Epithelial cell of proximal tubule (primary cell): Measurements from ENCODE around the gene NFILZ. TPM values are rescaled to one million over a fixed set of nuclear protein-coding genes. Genes with fewer than 3 reads are reported as not detected.

Source experiments
- DNase-seq: peaks from one replicate; pipeline ENCODE4 v3.0.0-alpha.2; 2011; ENCODE audit warnings: low read depth
- H3K4me3 ChIP-seq: 2 replicates; pipeline ENCODE4 v1.5.1; 2011; ENCODE audit warnings: low read depth, mild to moderate bottlenecking, low read length
- total RNA-seq: library from RNA; depleted of rRNA; stranded (reverse); fragments of >200 nt; gene quantifications from 2 replicates; pipeline ENCODE4 v1.2.3, GENCODE V29; 2015
- TF ChIP-seq, protein P1 (sequence below): conservative IDR thresholded peaks from 2 replicates; pipeline ENCODE4 v1.5.1; 2012; ENCODE audit warnings: low read depth, mild to moderate bottlenecking, low read length

The NFILZ gene
- total RNA-seq, 1 donor from 2014 or later: not detected

DNA sequence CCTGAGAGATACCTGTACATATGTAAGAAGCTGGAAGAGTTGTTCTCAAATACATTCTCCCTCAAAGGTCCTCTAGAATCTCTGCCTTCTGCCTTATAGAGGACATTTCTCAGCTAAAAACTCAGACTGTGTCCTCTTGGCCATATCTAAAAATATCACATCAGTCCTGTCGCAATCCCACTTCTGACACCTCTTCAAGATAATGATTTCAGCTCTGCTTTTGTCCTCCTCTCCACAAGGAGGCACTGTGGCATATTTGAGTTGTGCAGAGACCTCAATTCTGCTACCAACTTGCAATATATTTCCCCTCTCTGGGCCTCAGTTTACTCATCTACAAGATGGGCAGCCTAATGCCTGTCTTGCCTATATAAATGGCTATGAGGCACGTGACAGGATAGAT, 36.5 kb upstream of the NFILZ start:
- TF ChIP-seq, protein P1, sequence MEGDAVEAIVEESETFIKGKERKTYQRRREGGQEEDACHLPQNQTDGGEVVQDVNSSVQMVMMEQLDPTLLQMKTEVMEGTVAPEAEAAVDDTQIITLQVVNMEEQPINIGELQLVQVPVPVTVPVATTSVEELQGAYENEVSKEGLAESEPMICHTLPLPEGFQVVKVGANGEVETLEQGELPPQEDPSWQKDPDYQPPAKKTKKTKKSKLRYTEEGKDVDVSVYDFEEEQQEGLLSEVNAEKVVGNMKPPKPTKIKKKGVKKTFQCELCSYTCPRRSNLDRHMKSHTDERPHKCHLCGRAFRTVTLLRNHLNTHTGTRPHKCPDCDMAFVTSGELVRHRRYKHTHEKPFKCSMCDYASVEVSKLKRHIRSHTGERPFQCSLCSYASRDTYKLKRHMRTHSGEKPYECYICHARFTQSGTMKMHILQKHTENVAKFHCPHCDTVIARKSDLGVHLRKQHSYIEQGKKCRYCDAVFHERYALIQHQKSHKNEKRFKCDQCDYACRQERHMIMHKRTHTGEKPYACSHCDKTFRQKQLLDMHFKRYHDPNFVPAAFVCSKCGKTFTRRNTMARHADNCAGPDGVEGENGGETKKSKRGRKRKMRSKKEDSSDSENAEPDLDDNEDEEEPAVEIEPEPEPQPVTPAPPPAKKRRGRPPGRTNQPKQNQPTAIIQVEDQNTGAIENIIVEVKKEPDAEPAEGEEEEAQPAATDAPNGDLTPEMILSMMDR: peak; percentile 11
- H3K4me3 ChIP-seq: no peak overlapping the region
- no peak for DNase-seq

DNA sequence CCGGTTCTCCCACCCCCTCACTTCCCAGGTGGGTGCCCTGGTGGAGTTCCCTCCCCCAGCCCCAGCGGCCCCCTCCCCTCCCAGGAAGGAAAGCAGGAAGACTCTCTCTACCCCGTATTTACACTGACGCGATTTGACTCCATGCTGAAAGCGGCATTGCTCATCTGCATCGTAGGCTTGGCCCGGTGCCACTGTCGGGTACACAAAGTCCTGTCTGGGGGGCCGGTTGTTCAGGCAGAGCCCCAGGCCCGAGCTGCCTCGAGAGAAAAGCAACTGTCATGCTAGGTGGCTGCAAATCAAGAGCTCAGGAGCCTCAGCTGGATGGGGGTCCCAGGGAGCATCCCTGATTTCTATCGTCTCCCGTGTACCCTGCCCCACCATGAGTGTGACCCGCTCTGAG, 34.8 kb upstream of the NFILZ start:
- TF ChIP-seq, protein P1: no peak

DNA sequence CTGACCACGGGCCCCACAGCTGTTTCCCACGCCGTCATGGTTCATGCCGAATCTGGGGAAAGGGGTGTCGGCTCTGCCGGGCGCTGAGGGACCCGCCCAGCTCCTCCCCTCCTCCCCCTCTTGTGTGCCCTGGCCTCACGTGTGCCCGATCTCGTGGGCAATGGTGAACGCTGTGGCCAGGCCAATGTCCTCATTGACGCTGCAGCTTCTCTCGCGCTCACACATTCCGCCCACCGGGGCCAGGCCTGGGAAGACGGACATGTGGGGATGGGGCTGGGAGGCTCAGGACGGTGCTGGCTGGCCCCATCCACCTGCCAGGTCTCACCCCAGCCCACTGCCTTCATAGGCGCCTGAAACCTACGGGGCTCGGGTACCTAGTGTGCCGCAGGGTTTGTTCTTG, 34.3 kb upstream of the NFILZ start:
- DNase-seq: no peak
- H3K4me3 ChIP-seq: no peak overlapping the region

More for the DNA sequence above, 34.8 kb upstream of the NFILZ start:
- no peak for DNase-seq
- H3K4me3 ChIP-seq: no peak overlapping the region

DNA sequence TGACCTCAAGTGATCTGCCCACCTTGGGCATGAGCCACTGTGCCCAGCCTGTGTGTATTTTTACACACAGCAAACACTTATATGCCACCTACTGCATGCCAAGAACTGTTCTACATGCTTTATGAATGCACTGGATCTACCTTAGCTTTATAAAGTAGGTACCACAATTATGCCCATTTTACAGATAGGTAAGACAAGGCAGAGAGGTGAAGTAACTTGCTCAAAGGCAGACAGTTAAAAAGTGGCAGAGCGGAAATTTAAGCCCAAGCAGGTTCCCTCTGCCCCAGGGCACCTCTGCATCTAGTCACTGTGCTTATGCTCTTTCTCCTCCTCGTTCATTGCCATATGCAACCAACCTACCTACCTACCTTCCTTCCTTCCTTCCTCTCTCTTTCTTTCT, 30.4 kb upstream of the NFILZ start:
- DNase-seq: no peak
- H3K4me3 ChIP-seq: no peak overlapping the region
- TF ChIP-seq, protein P1: no peak

More for the DNA sequence above, 34.3 kb upstream of the NFILZ start:
- TF ChIP-seq, protein P1: no peak

DNA sequence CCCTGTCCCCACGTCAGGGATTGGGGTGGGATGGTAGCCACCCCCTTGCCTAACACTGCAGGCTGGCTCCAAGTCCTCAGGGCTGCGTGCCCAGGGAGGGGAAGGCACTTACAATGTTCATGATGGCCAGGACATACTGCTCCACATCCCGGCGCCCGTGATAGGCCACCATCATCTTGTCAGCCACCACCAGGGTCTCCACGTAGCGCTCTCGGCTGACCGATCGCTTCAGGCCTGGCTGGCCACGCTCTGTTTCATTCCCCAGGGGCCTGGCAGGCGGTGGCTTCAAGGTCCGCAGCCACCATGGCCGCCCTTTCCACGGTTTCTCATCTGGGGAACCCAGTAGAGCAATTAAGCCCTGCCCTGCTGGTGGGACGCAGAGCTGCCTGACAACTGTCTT, 29.6 kb upstream of the NFILZ start:
- TF ChIP-seq, protein P1: no peak
- DNase-seq: no peak
- H3K4me3 ChIP-seq: no peak overlapping the region

DNA sequence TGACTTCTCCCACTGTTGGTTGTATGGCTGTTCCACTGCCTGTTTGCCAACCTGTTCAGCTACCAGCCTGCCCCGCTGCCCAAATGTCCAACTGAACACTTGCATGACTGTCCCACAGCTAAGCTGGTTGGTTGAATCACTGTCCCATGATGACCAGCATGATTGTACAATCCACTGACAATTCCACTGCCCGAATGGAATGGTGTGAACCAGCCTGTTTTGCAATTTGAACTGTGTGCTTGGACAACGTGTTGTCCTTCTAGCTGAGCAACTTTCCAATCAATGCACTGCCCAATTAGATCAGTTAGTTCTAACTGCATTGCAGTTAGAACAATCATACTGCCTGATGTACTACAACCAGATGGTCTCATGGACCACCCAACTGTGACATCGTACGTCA, 28.6 kb upstream of the NFILZ start:
- TF ChIP-seq, protein P1: no peak
- no peak for DNase-seq
- H3K4me3 ChIP-seq: no peak overlapping the region

DNA sequence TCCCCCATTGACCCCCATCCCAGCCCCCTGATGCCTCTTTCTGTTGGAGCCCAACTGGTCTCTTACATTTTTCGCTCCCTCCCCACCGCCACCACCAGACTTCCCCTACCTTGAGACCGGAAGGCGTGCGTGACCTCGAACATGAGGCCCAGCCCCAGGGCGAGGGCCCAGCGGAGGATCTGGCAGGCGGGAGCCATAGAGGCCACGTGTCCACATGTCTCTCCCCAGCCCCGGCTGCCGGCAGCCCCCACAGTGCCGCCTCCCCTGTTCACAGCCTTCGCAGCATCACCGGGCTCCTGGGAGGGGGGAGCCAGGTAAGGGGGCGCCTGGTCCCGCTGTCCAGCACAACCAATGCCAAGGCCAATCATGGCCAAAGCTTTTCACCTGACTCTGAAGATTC, 24.9 kb upstream of the NFILZ start:
- no peak for DNase-seq
- TF ChIP-seq, protein P1: no peak
- H3K4me3 ChIP-seq: no peak overlapping the region
